ENCODE results near the gene CBLIF. TPM values are rescaled to one million over a fixed set of nuclear protein-coding genes. Genes with fewer than 3 reads are reported as not detected.

The CBLIF gene
- total RNA-seq, 4 donors from 2014 or later = not detected

DNA sequence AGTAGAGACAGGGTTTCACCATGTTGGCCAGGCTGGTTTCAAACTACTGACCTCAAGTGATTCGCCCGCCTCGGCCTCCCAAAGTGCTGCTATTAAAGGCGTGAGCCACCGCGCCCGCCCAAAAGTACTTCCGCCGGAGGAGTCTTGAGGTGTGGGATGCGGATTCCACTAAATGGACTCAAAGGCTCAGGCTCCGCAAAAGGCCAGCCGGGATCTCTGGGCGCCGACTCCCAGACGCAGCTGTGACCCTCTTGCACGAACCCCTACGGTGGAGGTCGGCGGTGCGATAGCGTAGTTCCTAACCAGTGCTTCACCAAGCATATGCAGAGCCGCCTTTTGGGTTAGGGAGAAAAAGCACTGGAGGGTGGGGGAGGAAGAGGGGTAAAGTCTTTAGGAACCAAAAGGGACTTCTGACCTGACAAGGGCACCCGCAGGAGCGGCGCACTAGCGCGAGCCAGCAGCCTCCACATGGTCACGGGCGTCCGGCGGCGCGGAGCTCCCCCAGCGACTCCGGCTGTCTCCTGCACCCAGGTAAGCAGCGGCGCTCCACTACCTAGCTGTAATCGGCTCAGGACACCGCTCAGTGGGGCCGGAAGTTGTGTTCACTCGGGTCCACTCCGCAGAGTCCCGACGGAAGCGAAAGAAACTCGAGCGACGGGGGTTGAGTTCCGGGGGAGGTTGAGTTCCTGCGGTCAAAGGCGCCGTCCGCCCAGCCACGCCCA, 34.9 kb downstream of the CBLIF start, which contains the start of gene MRPL16:
MRPL16 (minus strand) TSS at position 590 of the 722 bp plus-strand sequence; CDS start at position 470, 120 bp downstream.
- DNase-seq (ENCODE audit: low spot score) = peak; percentile 49
- ATAC-seq (ENCODE audit: low FRiP score) = peak; percentile 99
- TF ChIP-seq CTCF (IDR thresholded peaks at IDR 0.05) = no peak

DNA sequence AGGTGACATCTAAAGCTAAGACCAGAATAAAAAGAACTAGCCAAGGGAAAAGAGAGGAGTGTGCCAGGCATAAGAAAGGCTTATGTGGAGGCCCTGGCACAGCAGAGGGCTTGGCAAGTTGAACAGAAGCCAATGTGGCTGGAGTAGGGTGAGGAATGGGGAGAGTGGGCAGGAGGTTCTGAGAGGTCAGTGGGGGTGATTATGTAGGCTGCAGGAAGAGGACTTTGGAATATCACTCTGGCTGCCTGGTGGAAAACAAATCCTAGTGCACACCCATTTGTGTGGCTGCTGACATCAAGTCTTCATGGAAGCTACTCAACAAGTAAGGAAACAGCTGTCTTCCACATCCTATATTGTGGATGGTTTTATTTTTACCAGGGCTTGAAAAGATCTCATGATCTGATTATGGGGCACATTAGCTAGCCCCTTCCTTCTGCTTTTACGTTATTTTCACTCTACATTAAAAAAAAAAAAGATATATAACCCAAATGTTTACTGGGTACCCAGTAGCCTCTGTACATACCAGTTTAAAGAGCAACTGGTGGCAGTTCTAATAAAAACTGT, 38.2 kb downstream of the CBLIF start:
- DNase-seq (ENCODE audit: low spot score) = no peak
- ATAC-seq (ENCODE audit: low FRiP score) = no peak
- TF ChIP-seq CTCF (IDR thresholded peaks at IDR 0.05) = no peak

GRCh38 chr11:59804061-59804460, 41.2 kb downstream of the CBLIF start:
- ATAC-seq (ENCODE audit: low FRiP score) = no peak
- no peak for TF ChIP-seq CTCF (IDR thresholded peaks at IDR 0.05)
- DNase-seq (ENCODE audit: low spot score) = no peak

- DNase-seq (ENCODE audit: low spot score) = no peak
- peak in 1 of 3 donors; percentile 48 for TF ChIP-seq CTCF (IDR thresholded peaks at IDR 0.05)
- no peak for ATAC-seq (ENCODE audit: low FRiP score)
Observed at GRCh38 chr11:59802639-59803176, 42.6 kb downstream of the CBLIF start.

- TF ChIP-seq CTCF (IDR thresholded peaks at IDR 0.05) = no peak
- DNase-seq (ENCODE audit: low spot score) (no peak), ATAC-seq (ENCODE audit: low FRiP score) (no peak)
Observed at GRCh38 chr11:59801981-59802638, 43.2 kb downstream of the CBLIF start.

DNA sequence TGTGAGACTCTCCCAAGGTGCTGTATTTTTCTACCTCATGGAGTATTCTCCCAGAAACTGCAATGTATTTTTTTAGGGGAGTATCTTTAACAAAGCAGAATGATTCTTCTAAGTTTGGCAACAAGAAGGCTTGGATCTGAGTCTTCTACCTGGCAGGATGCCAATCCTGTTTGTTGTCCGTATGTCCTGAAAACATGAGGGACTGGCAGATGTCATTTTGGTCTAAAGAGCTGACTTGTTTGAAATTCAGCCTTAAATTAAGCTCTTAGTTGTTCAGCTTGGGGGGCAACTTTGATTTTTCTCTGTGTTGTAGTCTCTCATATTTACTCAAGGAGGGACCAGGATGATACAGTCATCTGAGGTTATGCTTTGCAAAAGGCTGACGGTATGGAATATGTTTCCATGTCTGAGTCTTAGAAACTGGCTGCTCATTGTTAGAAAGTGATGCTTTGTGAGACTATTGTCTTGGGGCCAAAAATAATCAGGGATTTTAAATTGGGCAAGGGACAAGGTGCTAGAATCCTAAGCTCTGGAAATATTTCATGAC, 44.1 kb downstream of the CBLIF start:
- no peak for ATAC-seq (ENCODE audit: low FRiP score)
- TF ChIP-seq CTCF (IDR thresholded peaks at IDR 0.05) = no peak

More for the DNA sequence above, 44.1 kb downstream of the CBLIF start:
- no peak for DNase-seq (ENCODE audit: low spot score)
